Gastrocnemius medialis (tissue), 4 donors: ENCODE results near the gene WDR82. TPM values are rescaled to one million over a fixed set of nuclear protein-coding genes. Genes with fewer than 3 reads are reported as not detected.

Source experiments
- ATAC-seq, 2 donors: fragments of 150-250 bp; one replicate each; pipeline ENCODE4 v1.9.1; 2016
- DNase-seq, 2 donors: peaks; one replicate each; pipeline ENCODE4 v3.0.0-alpha.2; 2019
- H3K27ac ChIP-seq, 4 donors: fragments of 200-600 bp; sonication (generic); 1 replicate in 1 of 4; 2 replicates in 3 of 4; pipeline ENCODE4 v1.5.1; 2016 to 2018; ENCODE audit warnings: mild to moderate bottlenecking in 2 of 4, moderate library complexity in 1 of 4
- H3K27me3 ChIP-seq, 3 donors: fragments of 200-600 bp; sonication (generic) in 2 of 3; 1 replicate in 1 of 3; 2 replicates in 2 of 3; pipeline versions ENCODE4 v1.5.1 to v1.6.0; 2016 to 2019; ENCODE audit warnings: mild to moderate bottlenecking in 1 of 3, moderate library complexity in 1 of 3
- H3K36me3 ChIP-seq, 2 donors: fragments of 200-600 bp; sonication (generic) in 1 of 2; one replicate each; pipeline ENCODE4 v1.5.1; 2017 to 2018
- H3K4me1 ChIP-seq, 2 donors: fragments of 200-600 bp; sonication (generic) in 1 of 2; one replicate each; pipeline ENCODE4 v1.5.1; 2016 to 2017; ENCODE audit warnings: mild to moderate bottlenecking in 2 of 2
- H3K4me3 ChIP-seq, 4 donors: fragments of 200-600 bp; sonication (generic) in 3 of 4; 1 replicate in 1 of 4; 2 replicates in 3 of 4; pipeline ENCODE4 v1.5.1; 2016 to 2019; ENCODE audit warnings: mild to moderate bottlenecking in 2 of 4
- H3K9me3 ChIP-seq, 3 donors: fragments of 200-600 bp; sonication (generic) in 2 of 3; 1 replicate in 1 of 3; 2 replicates in 2 of 3; pipeline ENCODE4 v1.5.1; 2016 to 2019
- POLR2A ChIP-seq, 2 donors: fragments of 450-650 bp; IDR thresholded peaks; one replicate each; pipeline ENCODE4 v1.6.1; 2017; ENCODE audit warnings: antibody characterized with exemption in 2 of 2, mild to moderate bottlenecking in 2 of 2, moderate library complexity in 2 of 2
- in situ Hi-C, 4 donors: fragments of 200-750 bp; cut with MboI; loops; one replicate each; pipeline versions ENCODE4 v1.15.0 to v1.8.0; 2017; ENCODE audit warnings: low sequenced_read_pairs in 4 of 4
- intact Hi-C: fragments of 100-400 bp; cut with DNase I; formaldehyde crosslinking; loops from one replicate; pipeline ENCODE4 v1.15.1; 2023; ENCODE audit warnings: low total_unique reads
- total RNA-seq, 4 donors: library from RNA; depleted of rRNA; stranded (reverse); fragments of >200 nt; gene quantifications; one replicate each; pipeline versions ENCODE4 v1.1.0 to v1.2.3, GENCODE V29; 2016
- TF ChIP-seq, protein P1 (sequence below), 5 experiments: fragments of 450-650 bp in 3 of 5; fragments of 200-600 bp in 2 of 5; sonication (generic) in 2 of 5; IDR thresholded peaks in 4 of 5; conservative IDR thresholded peaks in 1 of 5; 1 replicate in 4 of 5; 2 replicates in 1 of 5; pipeline ENCODE4 v1.5.1; 2016 to 2019; ENCODE audit warnings: antibody characterized with exemption in 5 of 5, mild to moderate bottlenecking in 3 of 5, moderate library complexity in 3 of 5

Gene WDR82
- total RNA-seq, 4 donors from 2014 or later = 54.1 to 64.9 (median 59.3) TPM

DNA sequence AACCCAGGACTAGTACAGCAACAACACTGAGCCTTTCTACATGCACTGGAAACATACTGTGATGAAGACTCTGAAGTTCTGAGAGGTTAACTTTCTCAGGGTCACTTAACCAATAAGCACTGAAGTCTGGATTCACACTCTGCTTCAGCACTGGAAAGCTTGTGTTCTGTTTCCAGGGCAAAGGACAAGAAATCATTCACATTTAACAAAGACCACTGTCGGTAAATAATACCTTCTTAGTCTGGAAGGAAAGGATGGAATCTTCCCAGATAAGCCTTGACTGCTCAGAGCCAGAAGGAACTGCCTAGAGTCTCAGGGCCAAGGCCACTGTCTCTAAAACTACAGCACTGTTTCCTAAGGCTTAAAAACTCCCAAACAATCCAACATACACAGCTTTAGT, 4.9 kb upstream of the WDR82 start:
- no peaks in the 10 kb centered on the region for H3K36me3 ChIP-seq
- in situ Hi-C loops (no loop called here), intact Hi-C loops (loop anchor here (10.0 kb wide), 1 partner anchor 171 kb away; the partner anchor contains the start of genes NISCH and TNNC1)
- DNase-seq (no peak), ATAC-seq (no peak)
- no peak for TF ChIP-seq POLR2A (IDR thresholded peaks at IDR 0.05)
- TF ChIP-seq, protein P1, sequence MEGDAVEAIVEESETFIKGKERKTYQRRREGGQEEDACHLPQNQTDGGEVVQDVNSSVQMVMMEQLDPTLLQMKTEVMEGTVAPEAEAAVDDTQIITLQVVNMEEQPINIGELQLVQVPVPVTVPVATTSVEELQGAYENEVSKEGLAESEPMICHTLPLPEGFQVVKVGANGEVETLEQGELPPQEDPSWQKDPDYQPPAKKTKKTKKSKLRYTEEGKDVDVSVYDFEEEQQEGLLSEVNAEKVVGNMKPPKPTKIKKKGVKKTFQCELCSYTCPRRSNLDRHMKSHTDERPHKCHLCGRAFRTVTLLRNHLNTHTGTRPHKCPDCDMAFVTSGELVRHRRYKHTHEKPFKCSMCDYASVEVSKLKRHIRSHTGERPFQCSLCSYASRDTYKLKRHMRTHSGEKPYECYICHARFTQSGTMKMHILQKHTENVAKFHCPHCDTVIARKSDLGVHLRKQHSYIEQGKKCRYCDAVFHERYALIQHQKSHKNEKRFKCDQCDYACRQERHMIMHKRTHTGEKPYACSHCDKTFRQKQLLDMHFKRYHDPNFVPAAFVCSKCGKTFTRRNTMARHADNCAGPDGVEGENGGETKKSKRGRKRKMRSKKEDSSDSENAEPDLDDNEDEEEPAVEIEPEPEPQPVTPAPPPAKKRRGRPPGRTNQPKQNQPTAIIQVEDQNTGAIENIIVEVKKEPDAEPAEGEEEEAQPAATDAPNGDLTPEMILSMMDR (IDR thresholded peaks at IDR 0.05 in 4 of 5, conservative IDR thresholded peaks at IDR 0.05 in 1 of 5) = no peak
- H3K4me3 ChIP-seq = no peak overlapping the region
- H3K27ac ChIP-seq = no peak overlapping the region
- H3K27me3 ChIP-seq = no peaks in the 10 kb centered on the region
- H3K4me1 ChIP-seq = peaks cover 27 to 28% of the 10 kb centered on the region in 2 donors
- H3K9me3 ChIP-seq = no peaks in the 10 kb centered on the region

DNA sequence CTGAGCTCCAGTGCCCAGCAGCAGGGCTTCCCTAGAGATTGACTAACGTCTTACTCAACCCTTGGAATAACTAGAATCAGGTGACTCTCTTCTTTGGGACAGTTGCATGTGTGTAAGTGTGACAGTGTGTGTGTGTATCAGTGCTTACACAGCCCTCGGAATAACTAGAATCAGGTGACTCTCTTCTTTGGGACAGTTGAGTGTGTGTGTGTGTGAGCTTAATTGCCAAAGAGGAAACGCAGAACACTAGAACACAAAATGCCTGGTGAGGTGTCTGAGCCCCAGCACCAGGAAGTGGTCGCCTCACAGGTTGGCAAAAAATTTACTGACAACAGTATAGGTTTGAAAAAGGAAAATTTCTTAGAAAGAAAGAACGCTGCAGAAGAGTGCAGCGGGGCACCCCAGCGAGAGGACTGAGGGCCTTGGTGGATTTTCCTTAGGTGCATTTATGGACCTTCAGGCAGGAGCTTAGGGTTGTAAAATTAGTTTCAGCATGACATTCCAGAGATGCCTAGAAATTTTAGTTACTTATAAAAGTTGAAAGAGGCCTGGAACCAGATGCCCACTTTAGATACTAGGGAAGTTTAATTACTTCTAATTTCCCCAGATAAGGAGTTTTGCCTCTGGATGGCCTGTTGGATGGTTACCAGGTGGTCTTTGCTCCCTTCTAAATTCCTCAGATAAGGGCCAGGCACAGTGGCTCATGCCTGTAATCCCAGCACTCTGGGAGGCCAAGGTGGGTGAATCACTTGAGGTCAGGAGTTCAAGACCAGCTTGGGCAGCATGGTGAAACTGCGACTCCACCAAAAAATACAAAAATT, 3.7 kb upstream of the WDR82 start:
- in situ Hi-C loops = no loop called here
- no peak for TF ChIP-seq POLR2A (IDR thresholded peaks at IDR 0.05)
- TF ChIP-seq, protein P1 (IDR thresholded peaks at IDR 0.05 in 4 of 5, conservative IDR thresholded peaks at IDR 0.05 in 1 of 5) = no peak
- intact Hi-C loops = loop anchor here (10.0 kb wide), 1 partner anchor 173 kb away; the partner anchor contains the start of genes NISCH and TNNC1

DNA sequence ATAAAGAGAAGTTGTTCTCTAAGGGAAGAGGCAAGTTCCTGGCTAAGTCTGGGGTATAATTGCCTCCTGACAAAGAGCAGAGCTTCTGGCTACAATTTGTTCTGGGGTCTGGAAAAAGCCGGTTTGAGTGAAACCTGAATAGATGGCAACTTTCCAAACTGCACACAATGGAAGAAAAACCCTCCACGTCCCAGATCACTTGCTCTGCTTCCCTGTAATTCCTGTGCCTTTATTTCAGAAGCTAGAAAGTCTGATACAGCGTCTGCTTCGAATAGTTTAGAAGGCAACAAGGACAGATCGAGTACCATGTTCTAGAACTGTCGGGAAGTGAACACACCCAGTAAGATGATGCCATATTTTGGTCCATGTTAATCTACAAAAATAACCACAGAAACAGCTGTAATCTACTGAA, 1.6 kb upstream of the WDR82 start:
- ATAC-seq (peak in 1 of 2 donors; percentile 29), DNase-seq (no peak)
- H3K36me3 ChIP-seq = no peaks in the 10 kb centered on the region
- H3K9me3 ChIP-seq = no peaks in the 10 kb centered on the region
- in situ Hi-C loops = no loop called here
- H3K4me1 ChIP-seq = peaks cover 39 to 43% of the 10 kb centered on the region in 2 donors
- peak overlapping the region in 2 of 4 donors; percentile 0 for H3K4me3 ChIP-seq
- peak overlapping the region; percentile 89 to 97 (median 94) for H3K27ac ChIP-seq
- no peaks in the 10 kb centered on the region for H3K27me3 ChIP-seq
- intact Hi-C loops = loop anchor here (10.0 kb wide), 1 partner anchor 175 kb away; the partner anchor contains the start of genes NISCH and TNNC1
- TF ChIP-seq, protein P1 (IDR thresholded peaks at IDR 0.05 in 4 of 5, conservative IDR thresholded peaks at IDR 0.05 in 1 of 5) = no peak
- TF ChIP-seq POLR2A (IDR thresholded peaks at IDR 0.05) = no peak

More for the DNA sequence above, 3.7 kb upstream of the WDR82 start:
- Histone ChIP-seq H3K4me1 (peaks cover 25 to 28% of the 10 kb centered on the region in 2 donors), H3K27me3 (no peaks in the 10 kb centered on the region), H3K36me3 (no peaks in the 10 kb centered on the region), H3K27ac (peak overlapping the region; percentile 11 to 28 (median 20)), H3K4me3 (no peak overlapping the region), H3K9me3 (no peaks in the 10 kb centered on the region)
- no peak for ATAC-seq
- DNase-seq = no peak

DNA sequence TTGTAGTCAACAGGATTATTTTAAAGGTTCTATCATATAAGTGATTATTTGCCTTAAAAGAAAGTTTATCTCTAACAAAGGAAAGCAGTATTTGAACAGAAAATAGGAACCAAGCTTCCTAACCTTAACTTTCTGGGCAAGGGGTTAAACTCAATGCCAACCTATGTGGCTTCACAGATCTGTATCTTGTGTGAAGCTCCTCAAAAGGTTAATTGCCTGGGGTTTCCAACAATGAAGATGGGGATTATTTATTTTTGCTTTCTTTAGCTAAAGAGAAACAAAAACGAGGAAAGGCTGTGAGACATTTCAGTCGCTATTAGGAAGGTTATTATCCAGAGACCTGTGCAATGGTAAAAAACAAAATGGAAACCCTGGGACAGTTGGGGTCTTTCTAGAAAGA, 1.1 kb upstream of the WDR82 start:
- peak overlapping the region; percentile 0 to 95 (median 47) for H3K4me3 ChIP-seq
- no peak for TF ChIP-seq POLR2A (IDR thresholded peaks at IDR 0.05)
- TF ChIP-seq, protein P1 (IDR thresholded peaks at IDR 0.05 in 4 of 5, conservative IDR thresholded peaks at IDR 0.05 in 1 of 5) = no peak
- in situ Hi-C loops (loop anchor here in 2 of 4 donors (5.0 kb wide), 1 partner anchor 47 kb away; no protein-coding TSS in a partner anchor), intact Hi-C loops (loop anchor here (5.0 to 10.0 kb wide), 2 partner anchors 128 to 225 kb away; partner anchors contain the start of gene DUSP7)
- ATAC-seq = no peak
- H3K27ac ChIP-seq = peak overlapping the region; percentile 89 to 97 (median 94)
- no peaks in the 10 kb centered on the region for H3K9me3 ChIP-seq
- peaks cover 44 to 48% of the 10 kb centered on the region in 2 donors for H3K4me1 ChIP-seq
- H3K27me3 ChIP-seq = no peaks in the 10 kb centered on the region
- H3K36me3 ChIP-seq = no peaks in the 10 kb centered on the region
- DNase-seq = no peak
